DMS79 treated with DMSO at 0.1 percent for 48 hours (cell line): ENCODE results near the gene DOCK11.

ENCODE experiments used
- DNase-seq: peaks from one replicate; lab custom pipeline; 2025; lab: John Stamatoyannopoulos, UW

DOCK11 gene

GRCh38 chrX:118630848-118631247, 135.2 kb downstream of the DOCK11 start:
- DNase-seq = no peak

GRCh38 chrX:118631586-118631985, 136.0 kb downstream of the DOCK11 start:
- DNase-seq = no peak

GRCh38 chrX:118632862-118633261, 137.2 kb downstream of the DOCK11 start:
- no peak for DNase-seq

DNA sequence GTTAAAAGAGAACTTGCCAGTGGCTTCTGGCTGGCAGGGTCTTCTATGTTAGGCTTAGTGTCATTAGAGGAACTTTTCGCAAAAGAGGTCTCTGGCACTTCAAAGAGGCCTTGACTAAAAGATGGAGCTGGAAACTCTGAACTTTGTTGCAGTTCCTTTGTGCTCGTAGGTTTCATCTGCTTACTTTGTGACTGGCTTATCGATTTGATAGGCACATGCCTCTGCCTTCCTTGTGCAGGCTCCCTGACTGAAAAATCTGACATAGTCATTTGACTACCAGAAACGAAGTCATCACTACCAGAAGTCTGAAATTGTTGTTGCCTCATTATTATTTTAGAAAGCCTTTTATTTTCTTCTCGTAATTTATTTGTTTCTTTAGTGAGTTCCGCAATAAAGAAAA, 137.9 kb downstream of the DOCK11 start:
- DNase-seq = no peak

- DNase-seq = no peak
Observed at GRCh38 chrX:118634336-118634735, 138.7 kb downstream of the DOCK11 start.

DNA sequence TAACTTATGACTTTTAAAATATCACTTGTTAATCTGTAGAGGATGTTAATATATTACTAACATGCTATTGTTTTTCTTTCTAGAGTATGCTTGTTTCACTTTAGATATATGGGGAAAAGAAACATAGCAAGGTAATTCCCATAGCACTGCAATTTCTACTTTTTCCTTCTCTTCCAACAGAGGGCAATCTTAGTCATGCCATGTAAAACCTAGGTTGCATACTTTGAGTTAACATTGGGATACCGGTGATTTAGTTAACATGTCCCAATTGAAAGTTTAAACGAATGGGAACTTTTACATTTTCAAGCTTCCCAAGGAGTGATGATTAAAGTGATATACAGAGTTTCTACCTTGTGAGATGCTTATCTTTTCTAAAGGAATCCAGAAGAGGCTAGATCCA, 142.4 kb downstream of the DOCK11 start:
- no peak for DNase-seq

GRCh38 chrX:118644378-118644777, 148.8 kb downstream of the DOCK11 start:
- no peak for DNase-seq

DNA sequence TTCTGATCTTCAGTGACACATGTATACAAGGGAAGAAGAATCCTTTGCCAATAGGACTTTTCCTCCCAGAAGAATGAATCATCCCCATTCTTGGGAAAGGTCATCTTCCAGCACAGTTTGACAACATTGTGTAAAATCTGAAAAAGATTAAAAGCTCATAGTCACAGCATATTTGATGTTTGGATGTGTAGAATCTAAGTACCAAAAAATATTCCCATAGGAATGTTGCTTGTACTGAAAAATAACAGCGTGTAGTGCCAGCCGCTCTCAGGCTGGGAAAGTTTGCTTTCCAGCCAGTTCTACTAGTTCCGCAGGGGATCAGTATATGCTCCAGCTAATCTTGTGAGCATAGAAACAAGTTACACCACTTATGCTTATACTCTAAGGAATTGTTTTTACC, 157.1 kb downstream of the DOCK11 start:
- DNase-seq = no peak

DNA sequence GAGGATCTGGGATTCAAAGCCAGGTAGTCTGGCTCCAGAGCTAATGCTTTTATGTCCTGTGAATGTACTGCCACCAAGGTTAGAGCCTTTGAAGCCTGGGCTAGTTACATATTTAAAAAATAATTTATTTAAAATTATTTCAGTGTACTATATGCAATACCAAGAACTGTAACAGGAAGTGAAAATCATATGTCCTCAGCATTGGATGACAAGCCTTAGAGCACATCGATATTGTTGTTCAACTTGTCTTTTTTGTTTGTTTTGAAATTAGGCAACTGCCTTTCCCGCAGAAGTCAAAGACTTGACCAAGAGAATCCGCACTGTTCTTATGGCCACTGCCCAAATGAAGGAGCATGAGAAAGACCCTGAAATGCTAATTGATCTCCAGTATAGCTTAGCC, 158.7 kb downstream of the DOCK11 start:
- DNase-seq = no peak

GRCh38 chrX:118655561-118656246, 160.1 kb downstream of the DOCK11 start:
- DNase-seq = no peak

DNA sequence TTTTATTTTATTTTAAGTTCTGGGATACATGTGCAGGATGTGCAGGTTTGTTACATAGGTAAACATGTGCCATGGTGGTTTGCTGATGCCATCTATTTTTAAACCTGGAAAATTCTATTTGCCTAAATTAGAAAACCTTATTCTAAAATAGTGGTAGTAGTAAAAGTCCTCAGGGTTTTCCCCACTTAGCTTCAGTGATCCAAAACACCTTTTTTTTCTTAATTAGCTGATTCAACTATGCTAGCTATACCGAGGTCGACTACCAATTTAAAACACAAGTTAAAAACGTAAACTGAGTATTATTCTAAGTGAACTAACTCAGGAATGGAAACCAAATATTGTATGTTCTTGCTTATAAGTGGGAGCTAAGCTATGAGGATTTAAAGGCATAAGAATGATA, 161.8 kb downstream of the DOCK11 start:
- no peak for DNase-seq

- DNase-seq = no peak
Observed at GRCh38 chrX:118660085-118660484, 164.5 kb downstream of the DOCK11 start.

DNA sequence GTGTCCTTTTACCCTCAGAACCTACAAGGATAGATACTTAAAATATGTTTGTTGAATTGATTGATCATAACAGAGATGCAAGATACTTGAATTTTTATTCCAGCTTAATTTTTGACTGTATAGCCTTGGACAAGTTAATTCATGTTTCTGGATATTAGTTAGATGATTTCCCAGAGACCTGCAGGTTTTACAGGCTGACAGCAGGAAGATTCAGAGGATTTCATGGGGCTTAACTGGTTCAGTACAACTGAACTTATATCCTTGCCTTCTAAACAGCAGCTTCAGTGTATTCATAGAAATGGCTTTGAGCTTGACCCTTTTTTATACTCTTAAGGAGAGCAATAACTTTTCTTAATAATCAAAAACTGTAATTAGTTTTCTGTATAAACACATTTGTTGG, 169.6 kb downstream of the DOCK11 start:
- DNase-seq = no peak

DNA sequence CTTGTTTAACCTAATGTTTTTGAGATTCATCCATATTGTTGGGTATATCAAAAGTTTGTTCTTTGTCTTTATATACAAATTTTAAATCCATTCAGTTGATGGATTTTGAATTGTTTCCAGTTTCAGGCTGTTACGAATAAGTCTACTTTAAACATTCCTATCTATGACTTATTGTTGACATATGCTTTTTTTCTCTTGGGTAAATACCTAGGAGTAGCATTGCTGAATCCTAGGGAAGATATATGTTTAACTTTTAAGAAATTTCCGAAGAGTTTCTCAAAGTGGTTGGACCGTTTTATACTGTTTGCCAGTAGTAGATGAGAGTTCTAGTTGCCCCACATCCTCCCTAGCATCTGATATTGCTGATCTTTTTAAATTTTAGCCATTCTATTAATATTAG, 170.9 kb downstream of the DOCK11 start:
- no peak for DNase-seq

DNA sequence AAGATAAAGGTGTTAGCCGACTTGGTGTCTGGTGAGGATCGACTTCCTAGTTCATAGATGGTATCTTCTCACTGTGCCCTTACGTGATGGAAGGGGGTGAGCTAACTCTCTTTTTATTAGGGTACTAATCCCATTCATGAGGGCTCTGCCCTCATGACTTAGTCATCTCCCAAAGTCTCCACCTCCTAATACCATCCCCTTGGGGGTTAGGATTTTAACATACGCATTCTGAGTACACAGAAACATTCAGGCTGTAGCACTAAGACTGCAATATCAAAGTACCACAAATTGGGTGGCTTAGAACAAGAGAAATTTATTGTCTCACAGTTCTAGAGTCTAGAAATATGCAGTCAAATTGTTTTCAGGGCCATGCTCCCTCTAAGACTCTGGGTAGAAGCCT, 173.8 kb downstream of the DOCK11 start:
- DNase-seq = no peak

DNA sequence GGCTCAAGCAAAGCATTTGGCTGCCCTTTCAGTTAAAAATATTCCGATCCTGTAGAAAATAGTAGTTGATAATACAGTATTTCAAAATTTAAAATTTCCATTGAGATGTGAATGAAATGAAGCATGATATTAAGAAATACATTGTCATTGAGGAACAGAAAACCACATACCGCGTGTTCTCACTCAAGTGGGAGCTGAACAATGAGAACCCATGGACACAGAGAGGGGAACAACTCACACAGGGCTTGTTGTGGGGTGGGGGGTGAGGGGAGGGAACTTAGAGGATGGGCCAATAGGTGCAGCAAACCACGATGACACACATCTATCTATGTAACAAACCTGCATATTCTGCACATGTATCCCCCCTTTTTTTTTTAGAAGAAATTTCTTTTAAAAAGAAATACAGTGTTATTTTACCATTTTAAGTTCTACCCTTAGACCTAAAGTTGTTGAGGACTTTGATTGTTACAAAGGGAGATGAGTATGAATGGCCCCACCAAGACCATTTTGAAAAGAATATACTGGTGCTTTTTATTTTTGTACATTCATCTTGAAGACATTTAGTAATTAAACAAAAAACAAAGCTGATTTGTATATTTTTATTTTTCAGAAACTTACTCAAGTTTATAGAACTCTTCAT, 179.8 kb downstream of the DOCK11 start:
- no peak for DNase-seq

- DNase-seq = no peak
Observed at GRCh38 chrX:118675966-118676349, 180.3 kb downstream of the DOCK11 start.

DNA sequence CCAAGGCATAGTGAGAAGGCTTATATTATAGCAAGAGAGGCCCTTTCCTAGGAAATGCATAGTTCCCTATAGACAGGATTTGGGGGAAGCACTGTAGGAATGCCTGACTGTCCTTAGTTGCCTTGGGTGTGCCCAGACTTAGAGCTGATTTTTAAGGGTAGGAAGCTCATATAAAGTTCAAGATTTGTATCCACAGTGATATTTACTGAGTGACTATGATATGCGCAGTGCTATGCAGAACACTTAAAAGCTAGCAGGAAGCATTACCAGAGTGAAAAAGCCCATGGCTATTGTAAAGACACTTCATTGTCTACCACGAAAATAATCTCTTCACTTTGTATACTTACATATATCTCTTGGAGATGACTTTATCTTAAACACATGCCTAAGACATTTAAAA, 181.7 kb downstream of the DOCK11 start:
- DNase-seq = no peak

GRCh38 chrX:118679290-118679689, 183.7 kb downstream of the DOCK11 start:
- DNase-seq = no peak

- no peak for DNase-seq
Observed at GRCh38 chrX:118682258-118683014, 186.8 kb downstream of the DOCK11 start.

GRCh38 chrX:118685393-118685792, 189.8 kb downstream of the DOCK11 start:
- no peak for DNase-seq

GRCh38 chrX:118688935-118689334, 193.3 kb downstream of the DOCK11 start:
- DNase-seq = no peak

GRCh38 chrX:118693843-118694242, 198.2 kb downstream of the DOCK11 start:
- DNase-seq = no peak
